HFF-Myc (cell line): ENCODE measurements around the gene SF3B3.

Source experiments
- DNase-seq: peaks from one replicate; pipeline ENCODE4 v3.0.0-alpha.2; 2011; ENCODE audit warnings: low read depth; ENCODE audit errors: extremely low read depth
- H3K4me3 ChIP-seq: replicated peaks from 2 replicates; pipeline ENCODE4 v1.5.1; 2011; ENCODE audit warnings: low read depth, mild to moderate bottlenecking, control low read depth, low read length
- TF ChIP-seq, protein P1 (sequence below): IDR thresholded peaks from 2 replicates; pipeline ENCODE4 v1.5.1; 2012; ENCODE audit warnings: mild to moderate bottlenecking, low read depth, low read length, control low read depth; ENCODE audit errors: missing control alignments

The SF3B3 gene

DNA sequence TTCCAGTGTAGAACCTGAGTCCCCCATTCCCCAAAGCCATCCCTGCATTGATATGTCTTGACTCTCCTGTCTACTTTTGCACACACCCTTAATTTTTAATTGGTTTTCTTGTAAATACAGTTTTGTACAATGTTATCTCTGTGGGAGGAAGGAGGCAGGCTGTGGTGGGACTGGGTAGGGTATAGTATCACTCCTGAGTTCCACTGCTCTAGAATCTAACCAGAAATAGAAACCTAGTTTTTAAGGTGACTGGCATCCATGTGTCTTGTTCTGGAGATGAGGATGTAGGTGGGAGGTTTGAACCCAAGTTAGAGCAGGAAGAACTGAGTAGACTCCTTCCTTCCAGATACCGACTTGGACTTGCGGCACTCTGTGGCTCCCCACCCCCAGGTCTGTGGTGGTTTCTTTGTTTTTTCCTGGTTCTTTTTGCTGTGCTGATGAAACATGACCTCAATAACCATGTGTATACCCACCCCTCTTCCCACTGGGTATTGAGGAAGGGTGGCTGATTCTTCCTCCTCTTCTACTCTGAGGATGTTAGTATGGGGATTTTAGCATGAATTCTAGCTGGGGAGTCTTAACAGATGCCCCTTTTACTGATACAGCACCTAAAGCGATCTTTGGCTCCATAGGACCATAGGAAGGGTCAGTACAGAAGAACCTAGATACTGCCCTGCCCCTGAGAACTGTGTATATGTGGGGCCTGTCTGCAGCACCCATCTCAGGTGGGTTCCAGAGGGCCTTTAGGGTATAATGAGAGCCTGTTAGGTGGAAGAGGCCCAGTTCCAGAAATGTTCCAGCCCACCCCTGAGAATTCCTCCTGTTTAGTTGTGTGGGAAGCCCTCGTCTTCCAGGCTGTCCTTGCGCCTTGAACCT lies 48.7 kb downstream of the SF3B3 start:
- TF ChIP-seq, protein P1, sequence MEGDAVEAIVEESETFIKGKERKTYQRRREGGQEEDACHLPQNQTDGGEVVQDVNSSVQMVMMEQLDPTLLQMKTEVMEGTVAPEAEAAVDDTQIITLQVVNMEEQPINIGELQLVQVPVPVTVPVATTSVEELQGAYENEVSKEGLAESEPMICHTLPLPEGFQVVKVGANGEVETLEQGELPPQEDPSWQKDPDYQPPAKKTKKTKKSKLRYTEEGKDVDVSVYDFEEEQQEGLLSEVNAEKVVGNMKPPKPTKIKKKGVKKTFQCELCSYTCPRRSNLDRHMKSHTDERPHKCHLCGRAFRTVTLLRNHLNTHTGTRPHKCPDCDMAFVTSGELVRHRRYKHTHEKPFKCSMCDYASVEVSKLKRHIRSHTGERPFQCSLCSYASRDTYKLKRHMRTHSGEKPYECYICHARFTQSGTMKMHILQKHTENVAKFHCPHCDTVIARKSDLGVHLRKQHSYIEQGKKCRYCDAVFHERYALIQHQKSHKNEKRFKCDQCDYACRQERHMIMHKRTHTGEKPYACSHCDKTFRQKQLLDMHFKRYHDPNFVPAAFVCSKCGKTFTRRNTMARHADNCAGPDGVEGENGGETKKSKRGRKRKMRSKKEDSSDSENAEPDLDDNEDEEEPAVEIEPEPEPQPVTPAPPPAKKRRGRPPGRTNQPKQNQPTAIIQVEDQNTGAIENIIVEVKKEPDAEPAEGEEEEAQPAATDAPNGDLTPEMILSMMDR: no peak
- no peak for DNase-seq
- H3K4me3 ChIP-seq: no peak overlapping the region

GRCh38 chr16:70572926-70573270 lies 49.3 kb downstream of the SF3B3 start:
- H3K4me3 ChIP-seq: no peak overlapping the region
- TF ChIP-seq, protein P1: no peak
- DNase-seq: no peak

DNA sequence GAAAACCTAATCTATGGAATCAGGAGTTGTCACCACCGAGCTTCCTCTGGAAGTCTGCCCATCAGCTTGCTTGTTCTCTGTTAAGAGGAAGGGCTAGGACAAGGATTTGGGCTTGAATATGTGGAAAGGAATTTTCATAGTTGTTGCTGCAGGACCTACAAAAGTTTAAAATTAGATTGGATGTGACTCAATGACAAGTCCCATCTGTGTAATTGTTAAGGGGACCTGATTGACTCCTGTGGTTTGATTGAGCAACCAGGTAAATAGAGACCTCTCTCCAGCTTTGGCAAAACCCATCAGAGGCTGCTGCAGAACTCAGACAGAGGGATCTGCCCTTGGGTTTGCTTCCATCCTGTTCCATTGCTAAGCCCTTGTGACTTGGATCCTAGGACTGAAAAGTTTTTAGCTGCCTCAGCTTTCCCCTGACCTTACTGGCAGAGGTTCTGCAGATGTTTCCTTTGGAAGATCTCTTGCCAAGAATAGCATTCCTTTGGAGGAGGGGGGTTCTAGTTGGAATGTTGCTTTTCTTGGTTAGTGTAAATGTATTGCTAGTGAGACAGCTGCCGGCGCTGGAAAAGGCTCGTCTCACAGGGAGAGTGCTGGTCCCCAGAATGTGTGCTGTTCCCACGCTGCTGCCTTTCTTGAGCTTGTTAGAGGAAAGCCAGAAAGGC lies 50.0 kb downstream of the SF3B3 start:
- peak; percentile 77 for DNase-seq
- no peak overlapping the region for H3K4me3 ChIP-seq
- TF ChIP-seq, protein P1: no peak

DNA sequence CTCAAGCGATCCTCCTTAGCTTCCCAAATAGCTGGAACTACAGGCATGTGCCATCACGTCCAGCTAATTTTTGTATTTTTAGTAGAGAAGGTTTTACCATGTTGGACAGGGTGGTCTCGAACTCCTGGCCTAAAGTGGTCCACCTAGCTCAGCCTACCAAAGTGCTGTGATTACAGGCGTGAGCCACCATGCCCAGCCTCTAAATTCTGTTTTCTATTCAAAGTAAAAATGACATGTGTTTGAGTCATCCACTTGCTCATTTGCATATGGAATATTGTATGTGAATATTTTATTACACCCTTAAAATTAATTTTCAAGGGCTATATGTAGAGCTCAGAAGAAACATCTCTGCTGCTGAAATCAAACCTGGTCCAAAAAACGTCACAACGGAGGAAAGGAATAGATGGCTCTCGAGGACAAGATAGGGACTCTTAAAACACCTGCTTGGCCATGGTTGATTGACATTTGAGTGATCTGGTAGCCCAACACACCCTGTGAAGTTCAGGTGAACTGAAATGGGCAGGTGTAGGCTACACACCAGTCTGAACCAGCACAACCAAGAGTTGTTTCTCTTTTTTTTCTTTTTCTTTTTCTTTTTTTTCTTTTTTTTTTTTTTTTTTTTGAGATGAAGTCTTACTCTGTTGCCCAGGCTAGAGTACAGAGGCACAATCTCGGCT lies 51.1 kb downstream of the SF3B3 start:
- H3K4me3 ChIP-seq: no peak overlapping the region
- TF ChIP-seq, protein P1: no peak
- DNase-seq: no peak

DNA sequence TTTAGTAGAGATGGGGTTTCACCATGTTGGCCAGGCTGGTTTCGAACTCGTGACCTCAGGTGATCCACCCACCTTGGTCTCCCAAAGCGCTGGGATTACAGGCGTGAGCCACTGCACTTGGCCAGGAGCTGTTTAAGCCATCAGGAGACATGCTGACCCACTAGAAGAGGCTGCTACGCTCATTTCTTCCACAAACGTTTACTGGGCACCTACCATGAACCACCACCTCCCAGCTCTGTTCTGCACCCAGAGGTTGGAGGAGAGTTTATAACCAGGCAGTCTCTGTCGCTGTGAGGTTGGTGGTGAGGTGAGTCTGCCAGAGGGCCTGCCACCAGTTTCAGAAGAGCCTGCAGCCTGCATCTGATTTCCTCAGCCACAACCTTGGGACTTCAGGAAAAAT lies 51.8 kb downstream of the SF3B3 start:
- TF ChIP-seq, protein P1: no peak
- no peak for DNase-seq
- no peak overlapping the region for H3K4me3 ChIP-seq

DNA sequence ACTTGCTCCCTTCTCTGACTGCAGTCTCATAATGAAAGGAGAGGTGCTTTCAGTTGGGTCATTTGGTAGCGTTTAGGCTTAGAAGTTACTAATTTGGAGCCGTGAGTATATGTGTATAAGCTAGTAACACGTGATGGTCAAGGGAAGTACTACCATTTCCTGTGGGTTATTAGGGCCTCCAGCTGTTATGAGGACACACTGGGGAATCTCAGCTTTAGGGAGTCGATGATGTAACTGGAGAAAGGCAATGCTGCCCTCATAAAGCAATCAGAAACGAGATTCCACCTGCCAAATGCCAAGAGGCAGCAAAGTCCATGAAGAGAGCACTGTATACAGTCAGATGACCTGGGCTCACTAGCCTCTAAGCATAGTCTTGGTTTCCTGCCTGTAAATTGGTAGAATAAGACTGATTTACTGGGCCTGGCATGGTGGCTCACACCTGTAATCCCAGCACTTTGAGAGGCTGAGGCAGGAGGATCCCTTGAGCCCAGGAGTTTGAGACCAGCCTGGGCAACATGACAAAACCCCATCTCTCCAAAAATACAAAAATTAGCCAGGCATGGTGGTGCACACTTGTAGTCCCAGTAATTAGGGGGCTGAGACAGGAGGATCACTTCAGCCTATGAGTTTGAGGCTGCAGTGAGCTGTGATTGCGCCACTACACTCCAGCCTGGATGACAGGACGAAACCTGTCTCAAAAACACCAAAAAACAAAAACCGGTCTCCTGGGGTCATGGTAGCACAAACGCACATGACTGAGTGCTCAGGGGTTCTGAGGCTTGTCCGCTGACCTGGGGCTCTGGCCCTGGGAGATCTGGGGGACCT lies 53.0 kb downstream of the SF3B3 start:
- peak; percentile 91 for DNase-seq
- TF ChIP-seq, protein P1: no peak
- H3K4me3 ChIP-seq: no peak overlapping the region
